ENCODE results near the gene ZDHHC20. TPM values are rescaled to one million over a fixed set of nuclear protein-coding genes. Genes with fewer than 3 reads are reported as not detected.

ZDHHC20 gene
- total and polyA plus RNA-seq, 2 of the 4 experiments (the other 2 are of a cell fraction): 16.1 to 72.4 TPM

DNA sequence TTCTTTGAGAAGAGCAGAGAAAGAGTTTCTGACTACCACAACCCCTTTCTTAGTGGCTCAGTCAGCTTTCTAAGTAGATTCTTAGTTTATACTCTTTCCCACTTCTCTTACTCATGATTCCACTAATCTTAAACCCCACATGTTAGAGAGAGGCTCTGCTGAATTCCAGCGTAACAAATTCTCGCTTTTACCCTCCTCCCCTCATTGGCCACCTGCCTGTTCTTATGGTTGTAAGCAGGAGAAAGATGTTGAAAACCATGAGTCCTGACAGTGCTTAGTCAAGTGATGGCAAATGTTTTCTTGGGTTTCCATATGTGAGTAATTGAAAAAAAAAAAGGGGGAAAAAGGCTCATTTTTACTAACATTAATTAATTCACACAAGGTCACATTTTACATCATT, 125.9 kb downstream of the ZDHHC20 start:
- Histone ChIP-seq H2BK15ac (ENCODE audit: low read depth, low read length) (no peak overlapping the region), H3K4me1 (ENCODE audit: control insufficient read depth, insufficient read depth, low read length) (peaks cover 3% of the 10 kb centered on the region), H4K5ac (ENCODE audit: low read depth, low read length) (no peak overlapping the region), H2BK5ac (ENCODE audit: low read depth, low read length, poor library complexity, severe bottlenecking) (no peak overlapping the region), H3K9me1 (ENCODE audit: insufficient read depth, low read length) (no peaks in the 10 kb centered on the region), H3K9me3 (ENCODE audit: control insufficient read depth, insufficient read depth, low read length) (no peaks in the 10 kb centered on the region), H2AK5ac (ENCODE audit: low read depth, low read length) (no peak overlapping the region), H2BK120ac (ENCODE audit: low read depth, low read length) (no peak overlapping the region), H3K4ac (ENCODE audit: low read depth, low read length) (no peak overlapping the region), H3K9ac (ENCODE audit: low read depth, low read length) (no peak overlapping the region), H3K56ac (ENCODE audit: extremely low read depth, insufficient read depth, low read length) (no peak overlapping the region), H3K4me3 (ENCODE audit: insufficient read depth, low read depth, low read length) (no peak overlapping the region), H2AK9ac (replicated peaks; ENCODE audit: low read depth, low read length, poor library complexity) (no peak overlapping the region), H3K27ac (ENCODE audit: insufficient read depth, low read length) (no peak overlapping the region), H3K23ac (ENCODE audit: low read depth, low read length) (no peak overlapping the region), H4K91ac (ENCODE audit: insufficient read depth, low read depth, low read length) (no peak overlapping the region), H4K20me1 (ENCODE audit: insufficient read depth, low read length) (no peaks in the 10 kb centered on the region), H3K4me2 (ENCODE audit: low read depth, low read length) (no peak overlapping the region), H3K27me3 (ENCODE audit: control insufficient read depth, insufficient read depth, low read length) (no peaks in the 10 kb centered on the region; the same call in 1 of the 2 replicates), H2BK20ac (ENCODE audit: low read depth, low read length) (no peak overlapping the region), H2AFZ (replicated peaks; ENCODE audit: low read length, poor library complexity) (no peak overlapping the region), H3K36me3 (ENCODE audit: control insufficient read depth, insufficient read depth, low read length) (no peaks in the 10 kb centered on the region), H4K8ac (ENCODE audit: low read depth in 2 of 2, low read length in 2 of 2) (no peak overlapping the region), H3K79me1 (ENCODE audit: low read depth in 1 of 2, low read length in 2 of 2) (no peaks in the 10 kb centered on the region), H3K14ac (replicated peaks; ENCODE audit: low read depth, low read length) (no peak overlapping the region), H3K18ac (ENCODE audit: low read depth, low read length) (no peak overlapping the region)
- BruUV-seq (replicated peaks): no TSS peak
- TF ChIP-seq ELK1 (IDR thresholded peaks at IDR 0.05; ENCODE audit: borderline replicate concordance, low read depth, low read length) (no peak), CHD1 (IDR thresholded peaks at IDR 0.05; ENCODE audit: low read depth, low read length) (no peak), MAZ (IDR thresholded peaks at IDR 0.05; ENCODE audit: borderline replicate concordance, low read depth, low read length) (no peak), RCOR1 (IDR thresholded peaks at IDR 0.05; ENCODE audit: insufficient replicate concordance, low read length) (no peak)
- dilution Hi-C loops (cut with HindIII; ENCODE audit: low sequenced_read_pairs, unreplicated experiment): no loop called here
- intact Hi-C loops (cut with micrococcal nuclease): no loop called here
- CTCF ChIA-PET: no interaction called here
- ATAC-seq (ENCODE audit: low read depth) (no peak), DNase-seq (no peak)
- WGBS, 2 experiments (ENCODE audit: extremely low coverage in 2 of 2, insufficient read length in 1 of 2): no CpG with 5 or more reads among the region's 2 CpGs
- POLR2A ChIA-PET (ENCODE audit: unreplicated experiment): no interaction called here
- in situ Hi-C loops (cut with MboI; ENCODE audit: low sequenced_read_pairs): no loop called here
